ENCODE measurements around the gene CLSTN2. TPM values are rescaled to one million over a fixed set of nuclear protein-coding genes. Genes with fewer than 3 reads are reported as not detected.

The CLSTN2 gene
- total RNA-seq, 1 experiment from 2014 or later: not detected

DNA sequence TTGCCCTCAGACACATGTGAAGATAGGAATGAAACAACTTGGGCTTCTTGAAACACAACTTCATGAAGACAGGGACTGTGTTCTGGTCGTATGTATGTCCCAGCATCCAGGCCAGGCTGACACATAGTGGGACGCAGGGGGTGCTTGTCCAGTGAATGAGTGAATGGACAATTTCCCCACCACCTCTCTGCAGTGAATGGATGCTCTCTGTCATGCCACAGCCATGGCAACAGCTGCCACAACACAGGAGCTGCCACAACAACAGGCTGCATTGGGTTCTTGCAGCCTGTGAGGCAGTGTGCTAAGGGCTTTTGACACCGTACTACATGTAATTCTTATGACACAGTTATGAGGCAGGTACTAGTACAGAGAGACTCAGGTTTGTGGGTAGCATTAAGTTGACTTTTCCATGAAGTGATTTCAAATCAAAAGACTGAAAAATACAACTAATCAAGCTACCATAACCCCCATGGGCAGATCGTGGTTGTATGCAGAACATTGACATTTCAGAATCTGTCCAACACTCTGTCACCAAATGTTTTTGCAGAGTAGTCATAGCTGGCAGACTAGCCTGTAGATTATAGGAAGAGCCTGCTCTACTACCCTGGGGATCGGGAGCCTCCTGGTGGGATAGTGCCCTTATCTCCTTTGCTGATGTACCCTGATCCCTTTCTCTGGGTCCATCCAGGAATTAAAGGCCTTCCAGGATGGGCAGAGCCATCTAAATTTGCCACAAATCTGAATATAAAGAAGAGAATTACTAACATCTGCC, 40.8 kb downstream of the CLSTN2 start:
- CTCF ChIA-PET: no interaction called here

DNA sequence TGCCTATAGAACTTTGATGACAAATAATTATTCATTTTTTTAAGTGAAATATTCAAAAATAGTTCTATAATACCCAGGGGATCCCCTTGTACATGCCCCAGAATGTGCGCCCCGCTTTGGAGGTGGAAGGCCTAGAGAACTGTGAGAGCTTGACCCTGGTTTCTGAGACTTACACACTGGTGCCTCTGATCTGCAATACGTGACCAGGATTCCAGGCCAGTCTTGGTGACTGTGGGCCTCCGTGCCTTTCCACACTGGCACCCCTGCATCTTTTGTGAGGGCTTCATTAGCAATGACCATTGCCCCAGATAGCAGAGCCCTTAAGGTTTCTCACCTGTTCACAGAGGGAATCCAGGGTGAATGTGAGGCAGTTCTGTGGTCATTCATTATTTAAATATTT, 44.0 kb downstream of the CLSTN2 start:
- Histone ChIP-seq H3K4me1 (ENCODE audit: insufficient read depth, low read length) (no peaks in the 10 kb centered on the region), H3K9me2 (replicated peaks; ENCODE audit: low read length) (no peaks in the 10 kb centered on the region), H3K9ac (ENCODE audit: low read length) (no peak overlapping the region), H3K4me3 (ENCODE audit: low read length) (no peak overlapping the region), H3K27me3 (ENCODE audit: low read length) (no peaks in the 10 kb centered on the region), H4K20me1 (ENCODE audit: low read length) (no peaks in the 10 kb centered on the region), H3F3A (ENCODE audit: low read length, unreplicated experiment) (no peaks in the 10 kb centered on the region), H3K36me3 (ENCODE audit: low read depth, low read length) (no peaks in the 10 kb centered on the region), H2AFZ (ENCODE audit: low read length) (no peak overlapping the region), H3K79me2 (ENCODE audit: low read length) (no peaks in the 10 kb centered on the region), H3K27ac (ENCODE audit: low read length) (no peak overlapping the region), H3K9me3 (ENCODE audit: low read length) (no peaks in the 10 kb centered on the region), H3K4me2 (ENCODE audit: low read length) (no peak overlapping the region)
- TF ChIP-seq EZH2phosphoT487 (IDR thresholded peaks at IDR 0.05; ENCODE audit: borderline replicate concordance, low read length) (no peak), EZH2 (IDR thresholded peaks at IDR 0.05; ENCODE audit: low read length, unreplicated experiment) (no peak)
- TF ChIP-seq, protein P1, sequence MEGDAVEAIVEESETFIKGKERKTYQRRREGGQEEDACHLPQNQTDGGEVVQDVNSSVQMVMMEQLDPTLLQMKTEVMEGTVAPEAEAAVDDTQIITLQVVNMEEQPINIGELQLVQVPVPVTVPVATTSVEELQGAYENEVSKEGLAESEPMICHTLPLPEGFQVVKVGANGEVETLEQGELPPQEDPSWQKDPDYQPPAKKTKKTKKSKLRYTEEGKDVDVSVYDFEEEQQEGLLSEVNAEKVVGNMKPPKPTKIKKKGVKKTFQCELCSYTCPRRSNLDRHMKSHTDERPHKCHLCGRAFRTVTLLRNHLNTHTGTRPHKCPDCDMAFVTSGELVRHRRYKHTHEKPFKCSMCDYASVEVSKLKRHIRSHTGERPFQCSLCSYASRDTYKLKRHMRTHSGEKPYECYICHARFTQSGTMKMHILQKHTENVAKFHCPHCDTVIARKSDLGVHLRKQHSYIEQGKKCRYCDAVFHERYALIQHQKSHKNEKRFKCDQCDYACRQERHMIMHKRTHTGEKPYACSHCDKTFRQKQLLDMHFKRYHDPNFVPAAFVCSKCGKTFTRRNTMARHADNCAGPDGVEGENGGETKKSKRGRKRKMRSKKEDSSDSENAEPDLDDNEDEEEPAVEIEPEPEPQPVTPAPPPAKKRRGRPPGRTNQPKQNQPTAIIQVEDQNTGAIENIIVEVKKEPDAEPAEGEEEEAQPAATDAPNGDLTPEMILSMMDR (conservative IDR thresholded peaks at IDR 0.05; ENCODE audit: low read depth, low read length): no peak
- intact Hi-C loops (cut with micrococcal nuclease): no loop called here
- BruUV-seq (replicated peaks): no TSS peak
- DNase-seq (no peak), ATAC-seq (no peak)
- ChIA-PET POLR2A (ENCODE audit: unreplicated experiment) (no interaction called here), CTCF (no interaction called here)

More for the DNA sequence above, 40.8 kb downstream of the CLSTN2 start:
- Histone ChIP-seq H3K36me3 (ENCODE audit: low read depth, low read length) (no peaks in the 10 kb centered on the region), H3K27me3 (ENCODE audit: low read length) (no peaks in the 10 kb centered on the region), H3K4me1 (ENCODE audit: insufficient read depth, low read length) (no peaks in the 10 kb centered on the region), H3K9me3 (ENCODE audit: low read length) (no peaks in the 10 kb centered on the region), H2AFZ (ENCODE audit: low read length) (no peak overlapping the region), H3K27ac (ENCODE audit: low read length) (no peak overlapping the region), H3K79me2 (ENCODE audit: low read length) (no peaks in the 10 kb centered on the region), H3K4me3 (ENCODE audit: low read length) (no peak overlapping the region), H3K9me2 (replicated peaks; ENCODE audit: low read length) (no peaks in the 10 kb centered on the region), H4K20me1 (ENCODE audit: low read length) (no peaks in the 10 kb centered on the region), H3F3A (ENCODE audit: low read length, unreplicated experiment) (no peaks in the 10 kb centered on the region), H3K9ac (ENCODE audit: low read length) (no peak overlapping the region), H3K4me2 (ENCODE audit: low read length) (no peak overlapping the region)
- POLR2A ChIA-PET (ENCODE audit: unreplicated experiment): no interaction called here
- intact Hi-C loops (cut with micrococcal nuclease): no loop called here
- DNase-seq (no peak), ATAC-seq (no peak)
- TF ChIP-seq EZH2phosphoT487 (IDR thresholded peaks at IDR 0.05; ENCODE audit: borderline replicate concordance, low read length) (no peak), EZH2 (IDR thresholded peaks at IDR 0.05; ENCODE audit: low read length, unreplicated experiment) (no peak)
- TF ChIP-seq, protein P1 (conservative IDR thresholded peaks at IDR 0.05; ENCODE audit: low read depth, low read length): no peak
- no TSS peak for BruUV-seq (replicated peaks)

DNA sequence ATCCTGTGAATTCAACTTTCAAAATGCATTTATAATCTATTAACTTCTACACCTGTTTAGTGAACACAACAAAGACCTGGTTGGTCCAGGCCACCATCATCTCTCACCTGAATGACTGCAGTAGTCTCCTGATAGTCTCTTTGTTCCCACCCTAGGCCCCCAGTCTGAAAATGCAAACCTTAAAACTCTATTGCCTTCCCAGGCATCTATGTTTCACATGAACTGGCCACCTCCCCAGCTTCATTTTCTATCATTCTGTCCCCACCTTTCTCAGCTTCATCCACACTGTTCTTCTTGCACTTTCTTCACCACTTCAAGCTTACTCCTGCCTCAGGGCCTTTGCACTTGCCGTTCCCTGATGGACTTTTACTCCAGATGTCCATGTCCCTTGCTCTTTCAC, 45.0 kb downstream of the CLSTN2 start:
- no peaks in the 10 kb centered on the region for H3K36me3 ChIP-seq (ENCODE audit: low read depth, low read length)
- no peaks in the 10 kb centered on the region for H3F3A ChIP-seq (ENCODE audit: low read length, unreplicated experiment)
- no peaks in the 10 kb centered on the region for H3K9me2 ChIP-seq (replicated peaks; ENCODE audit: low read length)
- DNase-seq: no peak
- no peaks in the 10 kb centered on the region for H3K9me3 ChIP-seq (ENCODE audit: low read length)
- no peak overlapping the region for H3K4me3 ChIP-seq (ENCODE audit: low read length)
- intact Hi-C loops (cut with micrococcal nuclease): no loop called here
- ChIA-PET POLR2A (ENCODE audit: unreplicated experiment) (no interaction called here), CTCF (no interaction called here)
- H3K9ac ChIP-seq (ENCODE audit: low read length): no peak overlapping the region
- no peaks in the 10 kb centered on the region for H3K27me3 ChIP-seq (ENCODE audit: low read length)
- H3K79me2 ChIP-seq (ENCODE audit: low read length): no peaks in the 10 kb centered on the region
- no peak for TF ChIP-seq EZH2 (IDR thresholded peaks at IDR 0.05; ENCODE audit: low read length, unreplicated experiment)
- TF ChIP-seq, protein P1 (conservative IDR thresholded peaks at IDR 0.05; ENCODE audit: low read depth, low read length): no peak
- TF ChIP-seq EZH2phosphoT487 (IDR thresholded peaks at IDR 0.05; ENCODE audit: borderline replicate concordance, low read length): no peak
- H3K27ac ChIP-seq (ENCODE audit: low read length): no peak overlapping the region
- no peak overlapping the region for H2AFZ ChIP-seq (ENCODE audit: low read length)
- no peak for ATAC-seq
- BruUV-seq (replicated peaks): no TSS peak
- no peak overlapping the region for H3K4me2 ChIP-seq (ENCODE audit: low read length)
- no peaks in the 10 kb centered on the region for H4K20me1 ChIP-seq (ENCODE audit: low read length)
- no peaks in the 10 kb centered on the region for H3K4me1 ChIP-seq (ENCODE audit: insufficient read depth, low read length)

Measured in PC-3 (cell line).